Ovary (tissue), 3 donors: ENCODE data around the gene FIGLA.

ENCODE experiments used
- CTCF ChIP-seq, 3 donors: fragments of 450-650 bp in 2 of 3; fragments of 200-600 bp in 1 of 3; IDR thresholded peaks; one replicate each; pipeline versions ENCODE4 v1.5.1 to v1.8.0; 2016 to 2022; ENCODE audit warnings: antibody characterized with exemption in 3 of 3, mild to moderate bottlenecking in 1 of 3
- EP300 ChIP-seq: sonication (generic); formaldehyde crosslinking; IDR thresholded peaks from one replicate; pipeline ENCODE4 v1.6.1; 2017; ENCODE audit warnings: antibody characterized with exemption
- POLR2A ChIP-seq: fragments of 450-650 bp; IDR thresholded peaks from one replicate; pipeline ENCODE4 v1.6.1; 2017; ENCODE audit warnings: antibody characterized with exemption, mild to moderate bottlenecking, moderate library complexity
- donor health status: DM: no; HTN: no; CAD: no.

DNA sequence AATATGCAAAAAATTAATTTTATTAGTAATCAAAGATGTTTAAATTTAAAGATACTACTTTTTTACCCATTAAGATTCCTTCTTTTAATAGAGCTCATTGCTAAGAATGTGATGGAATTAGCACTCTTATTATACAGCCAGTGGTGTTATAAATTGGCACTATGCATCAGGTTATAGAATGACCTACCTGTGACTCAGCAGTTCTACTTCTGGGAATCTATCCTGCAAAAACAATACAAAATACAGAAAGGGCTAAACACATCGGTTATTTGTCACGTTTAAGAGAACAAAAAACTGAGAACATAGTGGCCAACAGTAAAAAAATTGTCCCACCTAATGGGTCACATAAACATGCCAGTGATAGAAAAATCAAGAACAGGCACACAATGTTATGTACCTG, 13.0 kb downstream of the FIGLA start:
- TF ChIP-seq CTCF (IDR thresholded peaks at IDR 0.05) (no peak), EP300 (no peak), POLR2A (no peak)
